GM19035 (cell line): ENCODE measurements around the gene FLRT1.

Experiments
- ATAC-seq: cut with Tn5 transposase; IDR thresholded peaks from one replicate; pipeline ENCODE4 v1.9.1; 2021; ENCODE audit not compliant: unreplicated experiment

FLRT1 gene

GRCh38 chr11:64064374-64065140, 28.8 kb downstream of the FLRT1 start:
- ATAC-seq: no peak

GRCh38 chr11:64065141-64065465, 29.4 kb downstream of the FLRT1 start:
- no peak for ATAC-seq

- no peak for ATAC-seq
These were observed 30.0 kb downstream of the FLRT1 start for GRCh38 chr11:64065712-64066111.

DNA sequence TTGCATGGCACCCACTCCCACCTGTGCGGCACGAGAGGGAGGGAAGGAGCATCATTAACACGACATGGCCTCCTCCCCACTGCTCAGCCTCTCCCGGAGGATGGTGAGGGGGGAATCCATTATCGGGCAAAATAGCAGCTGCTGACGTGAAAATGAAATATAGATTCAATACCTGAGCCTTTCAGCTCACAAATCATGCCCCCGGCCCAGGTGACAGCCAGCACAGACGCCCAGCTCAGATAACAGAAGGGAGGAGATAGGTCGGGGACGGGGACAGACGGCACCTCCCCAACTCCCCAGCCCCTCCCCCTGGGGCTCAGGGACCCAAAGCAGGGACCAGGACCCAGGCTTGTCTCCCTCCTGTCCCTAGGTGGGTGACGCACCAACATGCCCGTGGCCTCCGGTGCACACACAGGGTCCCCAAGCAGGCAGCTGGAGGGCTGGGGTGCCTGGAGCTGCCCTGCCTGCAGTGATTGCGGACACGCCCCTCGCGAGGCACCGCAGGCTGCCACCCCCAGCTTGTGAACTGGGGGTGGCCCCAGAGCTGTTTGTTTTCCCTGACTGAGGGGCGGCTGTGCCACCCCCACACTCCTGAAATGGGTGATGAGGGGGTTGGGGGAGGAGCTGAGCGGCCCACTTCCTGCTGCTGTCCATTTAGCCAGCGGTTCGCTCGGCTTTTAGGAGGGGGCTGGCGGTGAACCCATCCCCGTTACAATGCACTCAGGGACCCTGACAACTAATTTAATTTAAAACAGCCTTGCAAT, 31.7 kb downstream of the FLRT1 start:
- no peak for ATAC-seq

GRCh38 chr11:64068705-64069400, 33.1 kb downstream of the FLRT1 start:
- no peak for ATAC-seq

GRCh38 chr11:64069401-64070313, 33.9 kb downstream of the FLRT1 start:
- ATAC-seq: no peak

GRCh38 chr11:64070314-64070681, 34.6 kb downstream of the FLRT1 start:
- ATAC-seq: no peak

- ATAC-seq: no peak
These were observed 36.1 kb downstream of the FLRT1 start for GRCh38 chr11:64071849-64072248.

- no peak for ATAC-seq
These were observed 36.7 kb downstream of the FLRT1 start for GRCh38 chr11:64072403-64072802.

- ATAC-seq: no peak
These were observed 37.1 kb downstream of the FLRT1 start for GRCh38 chr11:64072871-64073270.

DNA sequence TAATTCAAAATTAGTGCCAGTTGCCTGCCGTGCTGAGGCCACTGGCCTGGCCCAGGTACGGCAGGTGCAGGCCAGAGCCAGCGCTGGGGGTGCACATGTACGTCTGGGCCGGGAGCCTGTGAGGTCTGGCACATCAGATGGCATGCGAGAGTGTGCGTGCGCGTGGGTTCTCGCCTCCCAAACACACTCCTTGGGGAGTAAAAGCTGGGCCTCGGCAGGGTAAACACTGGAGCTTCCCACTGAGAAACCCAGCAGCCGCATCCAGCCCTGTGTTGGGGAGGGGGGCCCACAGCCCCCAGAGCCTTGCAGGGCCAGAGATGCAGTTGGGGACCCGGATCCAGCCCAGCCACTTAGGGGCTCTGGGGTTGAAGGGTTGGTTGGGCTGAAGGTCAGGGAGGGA, 37.8 kb downstream of the FLRT1 start:
- ATAC-seq: no peak

- ATAC-seq: no peak
These were observed 38.5 kb downstream of the FLRT1 start for GRCh38 chr11:64074239-64074638.

- ATAC-seq: no peak
These were observed 41.0 kb downstream of the FLRT1 start for GRCh38 chr11:64076758-64077157.

DNA sequence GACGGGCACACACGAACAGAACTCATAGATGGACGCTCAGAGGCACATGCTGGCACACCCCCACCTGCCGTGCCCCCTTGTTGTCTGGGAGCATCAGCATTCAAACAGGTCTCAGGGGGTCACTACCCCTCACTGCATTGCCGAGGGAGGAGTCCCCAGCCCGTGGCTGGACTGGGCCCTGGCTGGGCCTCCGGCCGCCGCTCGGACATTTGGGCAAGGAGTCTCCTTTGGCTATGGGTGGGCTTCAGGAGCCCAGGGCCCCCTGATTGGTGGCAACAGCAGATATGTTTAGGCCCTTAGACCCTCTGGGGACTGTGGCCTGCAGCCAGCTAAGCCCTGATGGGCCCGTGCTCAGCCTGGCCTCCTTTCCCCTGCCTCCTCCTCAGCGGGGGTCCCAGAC, 41.9 kb downstream of the FLRT1 start:
- ATAC-seq: no peak

DNA sequence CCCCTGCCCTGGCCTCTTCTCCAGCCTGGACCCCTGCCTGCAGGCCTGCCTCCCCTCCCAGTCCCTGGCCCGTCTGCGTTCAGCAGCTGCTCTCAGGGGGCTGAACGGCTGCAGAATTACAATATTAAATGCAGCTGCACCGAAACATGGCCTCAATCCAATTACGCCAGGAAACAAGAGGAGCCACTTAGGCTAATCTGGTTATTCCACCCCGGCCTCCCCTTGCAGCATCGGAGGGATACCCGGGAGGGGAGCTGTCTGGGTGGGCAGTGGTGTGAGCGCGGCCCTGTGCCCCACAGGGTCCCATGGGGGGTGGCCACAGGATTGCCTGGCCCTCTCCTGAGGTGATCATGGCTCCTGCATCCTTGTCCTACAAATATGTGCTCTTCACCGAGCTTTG, 42.6 kb downstream of the FLRT1 start:
- no peak for ATAC-seq

DNA sequence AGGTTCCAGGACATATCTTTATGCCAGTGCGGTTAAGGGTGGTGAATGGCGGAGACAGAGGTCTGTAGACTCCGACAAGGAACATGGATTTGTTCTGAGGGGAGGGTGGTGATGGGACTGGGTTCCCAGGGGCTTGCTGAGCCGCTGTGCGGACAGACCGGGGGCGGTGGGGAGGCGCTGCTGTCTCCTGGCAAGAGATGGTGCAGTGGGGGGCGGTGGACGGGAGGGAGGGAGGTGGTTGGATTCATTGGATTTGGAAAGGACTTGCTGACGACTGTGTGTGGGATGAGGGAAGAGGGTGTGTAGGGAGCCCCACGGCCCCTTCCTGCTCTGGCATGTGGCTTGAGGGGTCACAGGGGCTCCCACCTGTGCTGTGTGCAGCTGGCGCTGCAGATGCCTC, 43.2 kb downstream of the FLRT1 start:
- ATAC-seq: no peak

DNA sequence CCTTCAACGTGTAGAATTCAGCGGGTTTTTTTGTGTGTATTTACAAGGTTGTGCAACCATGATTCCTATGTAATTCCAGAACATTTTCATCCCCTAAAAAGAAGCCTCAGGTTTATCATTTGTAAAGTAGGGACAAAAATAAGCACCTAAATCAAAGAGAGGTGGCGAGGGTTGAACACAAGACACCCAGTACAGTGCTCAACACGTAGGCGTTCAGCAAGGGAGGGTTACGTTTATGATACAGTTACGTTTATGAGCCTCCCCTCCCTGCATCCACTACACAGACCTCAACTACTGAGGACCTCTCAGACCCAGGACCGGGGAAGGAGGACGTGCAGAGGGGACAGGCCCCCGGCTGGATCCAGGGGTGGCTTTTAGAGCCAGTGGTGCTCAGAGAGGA, 44.7 kb downstream of the FLRT1 start:
- no peak for ATAC-seq

GRCh38 chr11:64081745-64082442, 46.2 kb downstream of the FLRT1 start:
- no peak for ATAC-seq

GRCh38 chr11:64083398-64084080, 47.8 kb downstream of the FLRT1 start:
- no peak for ATAC-seq
